ENCODE data around the gene GRIN1.

Gene GRIN1

DNA sequence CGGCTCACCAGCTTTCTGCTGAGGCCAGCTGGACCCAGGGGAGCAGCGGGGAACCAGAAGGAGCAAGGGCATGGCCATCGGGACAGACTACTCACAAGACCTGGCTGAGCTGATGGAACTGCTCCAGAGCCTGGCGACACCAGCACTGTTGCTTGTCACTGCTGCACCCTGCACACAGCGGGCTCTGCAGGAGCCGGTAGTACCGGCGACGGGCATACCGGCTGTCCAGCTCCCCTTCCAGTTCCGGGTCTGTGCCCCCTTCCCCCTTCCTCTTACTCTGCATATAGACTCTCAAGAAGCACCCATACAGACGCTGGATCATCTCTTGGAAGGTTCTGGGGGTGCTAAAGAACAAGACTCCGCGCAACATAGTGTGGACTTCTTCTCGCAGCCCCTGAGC, 48.4 kb downstream of the GRIN1 start:
- Histone ChIP-seq H3K4me1 (peaks cover 8% of the 10 kb centered on the region), H3K27me3 (ENCODE audit: control insufficient read depth, insufficient read depth, low read length) (no peaks in the 10 kb centered on the region), H3K79me2 (peaks cover 4% of the 10 kb centered on the region), H3K4me2 (ENCODE audit: low read length) (peak overlapping the region; percentile 99), H3K27ac (no peak overlapping the region), H3K9me3 (ENCODE audit: control insufficient read depth, low read length) (no peaks in the 10 kb centered on the region), H3K4me3 (ENCODE audit: low read depth, low read length) (peak overlapping the region; percentile 97), H3K36me3 (ENCODE audit: control insufficient read depth, insufficient read depth, low read length) (no peaks in the 10 kb centered on the region), H3K9ac (no peak overlapping the region), H2AFZ (no peak overlapping the region)
- TF ChIP-seq, protein P1, sequence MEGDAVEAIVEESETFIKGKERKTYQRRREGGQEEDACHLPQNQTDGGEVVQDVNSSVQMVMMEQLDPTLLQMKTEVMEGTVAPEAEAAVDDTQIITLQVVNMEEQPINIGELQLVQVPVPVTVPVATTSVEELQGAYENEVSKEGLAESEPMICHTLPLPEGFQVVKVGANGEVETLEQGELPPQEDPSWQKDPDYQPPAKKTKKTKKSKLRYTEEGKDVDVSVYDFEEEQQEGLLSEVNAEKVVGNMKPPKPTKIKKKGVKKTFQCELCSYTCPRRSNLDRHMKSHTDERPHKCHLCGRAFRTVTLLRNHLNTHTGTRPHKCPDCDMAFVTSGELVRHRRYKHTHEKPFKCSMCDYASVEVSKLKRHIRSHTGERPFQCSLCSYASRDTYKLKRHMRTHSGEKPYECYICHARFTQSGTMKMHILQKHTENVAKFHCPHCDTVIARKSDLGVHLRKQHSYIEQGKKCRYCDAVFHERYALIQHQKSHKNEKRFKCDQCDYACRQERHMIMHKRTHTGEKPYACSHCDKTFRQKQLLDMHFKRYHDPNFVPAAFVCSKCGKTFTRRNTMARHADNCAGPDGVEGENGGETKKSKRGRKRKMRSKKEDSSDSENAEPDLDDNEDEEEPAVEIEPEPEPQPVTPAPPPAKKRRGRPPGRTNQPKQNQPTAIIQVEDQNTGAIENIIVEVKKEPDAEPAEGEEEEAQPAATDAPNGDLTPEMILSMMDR (IDR thresholded peaks at IDR 0.05), result no peak

DNA sequence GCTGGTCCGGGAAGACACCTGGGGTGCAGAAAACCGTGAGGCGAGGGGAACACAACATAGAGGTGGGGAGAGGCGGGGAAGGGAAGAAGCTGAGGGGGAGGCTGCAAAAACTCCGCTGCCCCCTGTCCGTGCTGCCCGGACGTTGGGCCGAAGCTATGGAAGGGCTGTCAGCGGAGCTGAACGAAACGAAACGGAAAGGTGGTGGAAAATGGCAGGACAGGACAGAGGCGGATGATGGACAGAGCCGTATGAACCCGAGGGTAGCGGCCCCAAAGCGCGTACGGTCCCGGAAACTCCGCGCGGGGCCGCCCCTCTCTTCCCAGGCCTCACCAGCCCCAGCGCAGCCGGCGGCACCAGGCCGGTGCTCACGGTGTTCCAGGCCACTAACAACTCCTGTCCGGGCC, 49.1 kb downstream of the GRIN1 start:
- H3K4me1 ChIP-seq, result peaks cover 8% of the 10 kb centered on the region

DNA sequence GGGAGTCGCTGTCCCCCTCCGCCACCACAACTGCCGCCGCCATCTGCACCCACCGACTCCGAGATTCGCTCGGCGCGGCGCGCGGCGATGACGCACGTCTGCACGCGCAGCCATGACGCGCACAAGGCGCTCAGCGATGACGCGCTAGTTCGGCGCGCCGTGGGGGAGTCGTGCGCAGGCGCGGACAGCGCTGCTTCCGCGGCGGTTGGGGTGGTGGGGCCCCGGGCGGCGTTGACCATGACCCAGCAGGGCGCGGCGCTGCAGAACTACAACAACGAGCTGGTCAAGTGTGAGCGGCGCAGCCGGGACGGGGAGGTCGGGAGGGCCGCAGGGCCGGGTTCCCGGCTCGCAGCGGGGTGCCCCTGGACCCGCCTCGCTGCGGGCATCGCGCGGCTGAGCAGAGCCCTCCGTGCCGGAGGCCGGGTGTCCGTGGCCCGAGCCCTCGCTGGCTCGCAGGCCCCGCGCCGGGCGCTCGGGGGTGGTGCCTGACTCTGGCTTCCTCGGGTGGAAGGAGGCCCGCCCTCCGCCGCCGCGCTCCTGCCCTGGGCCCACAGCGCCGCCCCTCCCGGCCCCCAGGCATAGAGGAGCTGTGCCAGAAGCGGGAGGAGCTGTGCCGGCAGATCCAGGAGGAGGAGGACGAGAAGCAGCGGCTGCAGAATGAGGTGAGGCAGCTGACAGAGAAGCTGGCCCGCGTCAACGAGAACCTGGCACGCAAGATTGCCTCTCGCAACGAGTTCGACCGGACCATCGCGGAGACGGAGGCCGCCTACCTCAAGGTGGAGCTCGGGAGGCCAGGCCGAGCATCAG, 49.7 kb downstream of the GRIN1 start, which contains the start of the genes ANAPC2 and SSNA1:
ANAPC2 (minus strand) TSS at position 71 of the 807 bp plus-strand sequence; CDS start at position 43, 28 bp downstream.
SSNA1 (plus strand) TSS at position 187 of the 807 bp plus-strand sequence; CDS start at position 238, 51 bp downstream.
- H3K4me3 ChIP-seq (ENCODE audit: low read depth, low read length), result peak within 1 kb of the TSS; percentile 97
- no peaks in the 10 kb centered on the region for H3K36me3 ChIP-seq (ENCODE audit: control insufficient read depth, insufficient read depth, low read length)
- TF ChIP-seq, protein P1 (IDR thresholded peaks at IDR 0.05), result peak; percentile 28
- H3K27me3 ChIP-seq (ENCODE audit: control insufficient read depth, insufficient read depth, low read length), result no peaks in the 10 kb centered on the region
- peaks cover 8% of the 10 kb centered on the region for H3K4me1 ChIP-seq
- H3K9me3 ChIP-seq (ENCODE audit: control insufficient read depth, low read length), result no peaks in the 10 kb centered on the region
- peak within 1 kb of the TSS; percentile 99 for H3K4me2 ChIP-seq (ENCODE audit: low read length)
- peak within 1 kb of the TSS; percentile 37 for H3K9ac ChIP-seq
- peak within 1 kb of the TSS; percentile 87 for H3K27ac ChIP-seq
- H3K79me2 ChIP-seq, result peaks cover 4% of the 10 kb centered on the region
- peak within 1 kb of the TSS; percentile 90 for H2AFZ ChIP-seq

More for the DNA sequence above, 49.1 kb downstream of the GRIN1 start:
- Histone ChIP-seq H3K4me2 (ENCODE audit: low read length) (peak overlapping the region; percentile 99), H3K36me3 (ENCODE audit: control insufficient read depth, insufficient read depth, low read length) (no peaks in the 10 kb centered on the region), H3K9me3 (ENCODE audit: control insufficient read depth, low read length) (no peaks in the 10 kb centered on the region), H3K79me2 (peaks cover 4% of the 10 kb centered on the region), H3K4me3 (ENCODE audit: low read depth, low read length) (peak overlapping the region; percentile 97), H3K27ac (peak overlapping the region; percentile 87), H3K27me3 (ENCODE audit: control insufficient read depth, insufficient read depth, low read length) (no peaks in the 10 kb centered on the region), H2AFZ (peak overlapping the region; percentile 90), H3K9ac (peak overlapping the region; percentile 37)
- TF ChIP-seq, protein P1 (IDR thresholded peaks at IDR 0.05), result no peak

DNA sequence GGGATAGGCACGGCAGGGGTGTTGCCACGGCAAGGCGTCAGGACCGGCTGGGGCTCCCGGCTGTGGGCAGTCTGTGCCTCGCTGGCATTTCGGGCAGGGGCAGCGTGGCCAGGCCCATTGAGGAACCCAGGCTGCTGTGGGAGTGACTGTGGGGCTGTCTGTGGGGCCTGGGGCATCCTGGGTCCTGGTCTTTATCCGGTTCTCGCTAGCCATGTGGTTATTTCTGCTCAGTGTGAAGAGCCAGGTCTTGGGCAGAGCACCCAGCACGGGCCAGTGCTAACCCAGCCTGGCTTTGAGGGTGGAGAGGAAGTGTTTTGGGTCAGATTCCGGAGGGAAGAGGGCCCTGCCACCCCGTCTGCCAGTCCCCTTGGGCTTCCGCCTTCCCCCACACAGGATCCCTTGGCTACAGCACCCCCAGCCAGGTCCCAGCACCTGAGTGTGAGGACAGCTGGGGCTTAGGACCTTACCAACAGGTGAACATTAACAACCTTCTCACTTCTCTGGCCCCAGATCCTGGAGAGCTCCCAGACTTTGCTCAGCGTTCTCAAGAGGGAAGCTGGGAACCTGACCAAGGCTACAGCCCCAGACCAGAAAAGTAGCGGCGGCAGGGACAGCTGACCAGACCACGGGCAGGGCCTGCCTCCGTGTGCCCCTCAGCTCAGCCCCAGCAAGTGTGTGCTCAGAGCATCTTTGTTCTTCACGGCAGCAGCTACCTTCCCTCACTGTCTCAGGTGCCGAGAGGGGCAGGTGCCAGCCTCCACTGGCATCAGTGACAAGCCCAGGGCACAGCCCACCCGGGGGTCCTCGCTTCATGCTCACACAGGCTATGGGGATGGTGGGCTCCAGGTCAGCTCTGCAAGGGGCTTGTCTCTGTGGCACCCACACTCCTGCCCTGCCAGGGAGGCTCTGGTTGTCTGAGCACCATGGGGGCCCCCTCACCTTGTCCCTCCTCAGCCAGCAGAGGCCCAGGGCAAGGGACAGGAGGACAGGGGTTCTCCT, 50.6 kb downstream of the GRIN1 start:
- Histone ChIP-seq H2AFZ (peak overlapping the region; percentile 90), H3K4me1 (peaks cover 8% of the 10 kb centered on the region), H3K4me3 (ENCODE audit: low read depth, low read length) (peak overlapping the region; percentile 97), H3K36me3 (ENCODE audit: control insufficient read depth, insufficient read depth, low read length) (no peaks in the 10 kb centered on the region), H3K9ac (no peak overlapping the region), H3K79me2 (peaks cover 4% of the 10 kb centered on the region), H3K27ac (peak overlapping the region; percentile 87), H3K4me2 (ENCODE audit: low read length) (peak overlapping the region; percentile 91), H3K9me3 (ENCODE audit: control insufficient read depth, low read length) (no peaks in the 10 kb centered on the region), H3K27me3 (ENCODE audit: control insufficient read depth, insufficient read depth, low read length) (no peaks in the 10 kb centered on the region)
- TF ChIP-seq, protein P1 (IDR thresholded peaks at IDR 0.05), result no peak

Data from parathyroid adenoma (tissue), 2 donors.